Measurements from ENCODE around the gene CCDC183.
"Not testable (repeated sequence)": the region's sequence is repeated elsewhere in the genome, so short reads cannot be mapped to it uniquely, and the experiment has no call there.

The CCDC183 gene

DNA sequence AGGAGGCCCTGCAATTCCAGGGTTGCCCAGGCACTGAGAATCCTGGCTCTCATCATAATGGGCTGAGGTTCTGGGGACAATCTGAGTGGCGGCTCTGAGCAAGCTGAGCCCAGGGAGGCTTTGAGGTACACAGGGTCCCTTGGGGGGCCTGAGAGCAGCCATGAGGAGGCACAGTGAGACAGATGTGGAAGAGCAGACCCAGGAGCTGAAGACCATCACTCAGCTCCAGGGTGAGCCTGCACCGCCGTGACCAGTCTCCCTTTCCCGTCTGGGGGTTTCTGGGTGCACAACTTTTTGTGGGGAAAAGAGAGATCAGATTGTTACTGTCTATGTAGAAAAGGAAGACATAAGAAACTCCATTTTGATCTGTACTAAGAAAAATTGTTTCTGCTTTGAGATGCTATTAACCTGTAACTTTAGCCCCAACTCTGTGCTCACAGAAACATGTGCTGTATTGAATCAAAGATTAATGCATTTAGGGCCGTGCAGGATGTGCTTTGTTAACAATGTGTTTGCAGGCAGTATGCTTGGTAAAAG, at the start of gene CCDC183:
Gene CCDC183, plus strand, starts transcription at position 101 of the 537 bp plus-strand sequence. Its CDS starts 60 bp downstream, at position 161.
- no peak for DNase-seq (ENCODE audit: low read depth in 2 of 2, low spot score in 1 of 2)

DNA sequence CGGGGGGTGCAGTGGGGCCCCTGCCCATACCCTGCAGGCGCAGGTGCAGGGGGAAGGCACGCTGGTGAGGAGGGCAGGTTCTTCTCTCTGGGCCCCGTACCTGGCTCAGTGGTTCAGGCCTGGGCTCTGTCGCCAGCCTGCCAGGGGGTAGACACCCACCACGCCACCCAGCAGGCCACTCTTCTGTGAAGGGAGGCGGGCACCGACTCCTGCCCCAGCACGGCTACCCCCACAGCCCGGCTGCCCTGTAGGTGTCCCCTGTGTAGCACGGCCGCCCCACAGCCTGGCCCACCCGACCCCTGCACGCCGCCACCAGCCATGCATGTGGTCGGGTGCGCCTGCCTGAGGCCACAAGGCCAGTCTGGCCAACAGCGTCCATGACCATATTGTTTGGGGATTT, 49.5 kb upstream of the CCDC183 start:
- DNase-seq (ENCODE audit: low read depth in 2 of 2, low spot score in 1 of 2), result no peak

DNA sequence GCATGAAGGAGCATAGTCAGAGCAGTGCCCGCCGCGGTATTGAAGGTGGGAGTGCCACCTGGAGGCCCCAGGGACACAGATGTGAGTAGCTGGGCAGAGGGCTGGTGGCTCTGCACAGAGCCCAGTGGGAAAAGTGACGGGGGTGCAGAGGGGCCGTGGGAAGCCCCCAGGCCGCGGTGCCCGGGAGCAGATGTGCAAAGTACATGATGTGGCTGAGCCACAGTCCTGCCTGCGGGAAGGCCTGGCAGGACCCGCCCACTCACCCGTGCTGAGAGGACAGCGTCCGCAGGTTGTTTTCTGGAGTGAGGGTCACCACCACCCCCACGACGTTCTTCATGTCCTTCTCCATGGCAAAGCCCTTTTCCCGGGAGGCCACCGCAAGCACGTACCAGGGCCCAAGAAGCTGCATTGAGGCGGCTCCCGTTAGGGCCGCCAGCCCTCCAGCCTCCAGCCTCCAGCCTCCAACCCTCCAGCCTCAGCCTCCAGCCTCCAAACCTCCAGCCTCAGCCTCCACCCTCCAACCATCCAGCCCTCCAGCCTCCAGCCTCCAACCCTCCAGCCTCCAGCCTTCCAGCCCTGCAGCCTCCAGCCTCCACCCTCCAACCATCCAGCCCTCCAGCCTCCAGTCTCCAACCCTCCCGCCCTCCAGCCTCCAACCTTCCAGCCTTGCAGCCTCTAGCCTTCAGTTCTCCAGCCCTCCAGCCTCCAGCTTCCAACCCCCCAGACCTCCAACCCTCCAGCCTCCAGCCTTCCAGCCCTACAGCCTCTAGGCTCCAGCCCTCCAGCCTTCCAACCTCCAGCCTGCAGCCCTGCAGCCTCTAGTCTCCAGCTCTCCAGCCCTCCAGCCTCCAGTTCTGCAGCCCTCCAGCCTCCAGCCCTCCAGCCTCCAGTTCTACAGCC, 48.7 kb upstream of the CCDC183 start:
- no peak for DNase-seq (ENCODE audit: low read depth in 2 of 2, low spot score in 1 of 2)

DNA sequence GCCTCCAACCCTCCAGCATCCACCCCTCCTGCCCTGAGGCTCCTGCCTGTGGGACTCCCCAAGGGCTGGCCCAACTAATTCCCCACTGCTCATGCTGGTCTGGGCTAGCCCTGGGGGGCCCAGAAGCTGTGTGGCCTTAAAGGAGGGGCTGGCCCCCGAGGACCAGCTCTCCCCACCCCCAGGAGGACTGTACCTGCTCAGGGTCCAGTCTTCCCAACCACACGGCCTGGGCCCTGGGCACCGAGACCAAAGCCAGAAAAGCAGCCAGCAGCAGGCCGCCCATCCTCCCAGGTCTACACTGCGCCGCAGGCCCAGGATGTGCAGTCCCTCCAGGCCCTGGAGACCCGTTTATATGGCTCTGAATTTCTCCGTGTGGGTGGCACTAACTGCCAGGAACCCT, 47.9 kb upstream of the CCDC183 start, which contains the start of gene LCN6:
Gene LCN6, minus strand, starts transcription at position 325 of the 400 bp plus-strand sequence. Its CDS starts 42 bp downstream, at position 283.
- no peak for DNase-seq (ENCODE audit: low read depth in 2 of 2, low spot score in 1 of 2)

DNA sequence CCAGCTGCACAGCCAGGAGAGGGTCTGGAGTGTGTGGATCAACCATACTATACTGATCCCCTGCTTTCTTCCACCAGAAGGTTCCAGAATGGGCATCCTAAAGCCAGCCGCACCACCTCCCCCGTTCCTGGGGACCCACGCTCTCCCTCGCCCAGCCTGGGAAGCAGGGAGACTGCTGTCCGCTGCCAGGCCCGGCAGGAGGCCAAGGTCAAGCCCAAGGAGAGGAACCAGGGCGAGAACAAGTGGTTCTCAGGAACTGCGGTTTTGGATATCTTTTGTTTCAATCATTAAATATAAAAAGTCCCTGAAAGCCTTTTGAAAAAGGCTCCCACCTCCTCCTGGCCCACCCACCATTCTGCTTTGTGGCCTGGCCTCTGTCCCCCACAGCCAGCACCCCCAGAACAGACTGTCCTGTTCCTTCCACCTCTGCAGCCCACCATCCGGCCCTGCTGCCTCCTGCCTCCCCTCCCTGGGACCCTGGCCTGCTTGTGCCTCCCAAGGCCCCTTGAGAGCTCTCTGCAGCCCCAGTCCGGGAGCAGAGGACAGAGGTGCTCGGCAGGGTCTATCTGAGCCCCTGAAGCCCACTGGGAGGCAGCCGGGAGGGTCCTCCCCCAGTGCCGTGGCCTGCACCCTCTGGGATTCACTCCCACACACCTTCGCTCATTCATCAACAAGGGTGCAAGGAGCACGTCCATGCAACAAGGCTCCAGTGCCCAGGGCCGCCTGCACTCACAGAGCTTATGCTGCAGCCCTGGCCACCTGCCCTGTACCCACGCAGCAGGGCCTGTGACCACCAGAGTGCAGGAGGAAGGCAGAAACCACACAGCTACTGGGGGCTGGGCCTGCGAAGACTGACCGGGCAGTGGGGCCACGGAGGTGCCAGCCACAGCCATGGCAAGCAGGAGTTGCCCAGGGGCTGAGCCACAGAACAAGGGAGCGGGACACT, 47.2 kb upstream of the CCDC183 start:
- DNase-seq (ENCODE audit: low read depth in 2 of 2, low spot score in 1 of 2), result no peak

DNA sequence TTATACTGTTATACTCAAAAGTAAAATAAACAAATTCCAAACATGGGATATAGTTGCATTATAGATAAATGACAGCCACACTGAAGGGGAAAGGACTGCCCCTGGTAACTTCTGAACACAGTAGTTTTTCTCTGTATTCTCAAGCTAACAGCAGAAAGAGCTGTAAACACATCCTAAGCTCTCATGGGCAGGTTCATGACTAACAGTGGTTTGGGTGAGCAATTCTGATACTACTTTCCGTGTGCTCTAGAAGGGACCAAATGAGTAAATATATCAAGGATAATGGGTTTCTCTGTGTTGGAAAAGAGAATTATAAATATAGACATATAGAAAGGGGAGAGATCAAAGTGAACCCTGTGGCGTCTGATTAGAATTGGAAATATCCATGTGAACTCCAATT, 45.6 kb upstream of the CCDC183 start:
- DNase-seq (ENCODE audit: low read depth in 2 of 2, low spot score in 1 of 2), result no peak

DNA sequence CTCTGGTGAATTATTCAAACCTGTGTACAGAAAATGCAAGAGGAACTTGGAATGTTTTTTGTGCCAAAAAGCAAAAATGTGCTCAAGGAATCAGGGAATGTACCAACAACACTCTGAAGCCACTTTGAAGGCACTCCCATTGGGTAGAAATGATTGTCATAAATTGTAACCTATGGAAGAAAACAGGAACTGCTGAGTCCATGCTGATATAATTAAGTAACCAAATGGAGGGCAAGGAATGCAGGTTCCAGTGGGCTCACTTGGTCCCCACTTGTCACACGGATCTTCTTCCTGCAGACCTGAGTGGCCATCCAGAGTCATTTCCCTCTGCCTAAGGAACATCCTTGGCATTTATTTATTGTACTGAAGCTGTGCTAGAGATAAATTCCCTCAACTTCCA, 44.9 kb upstream of the CCDC183 start:
- DNase-seq (ENCODE audit: low read depth in 2 of 2, low spot score in 1 of 2), result no peak

DNA sequence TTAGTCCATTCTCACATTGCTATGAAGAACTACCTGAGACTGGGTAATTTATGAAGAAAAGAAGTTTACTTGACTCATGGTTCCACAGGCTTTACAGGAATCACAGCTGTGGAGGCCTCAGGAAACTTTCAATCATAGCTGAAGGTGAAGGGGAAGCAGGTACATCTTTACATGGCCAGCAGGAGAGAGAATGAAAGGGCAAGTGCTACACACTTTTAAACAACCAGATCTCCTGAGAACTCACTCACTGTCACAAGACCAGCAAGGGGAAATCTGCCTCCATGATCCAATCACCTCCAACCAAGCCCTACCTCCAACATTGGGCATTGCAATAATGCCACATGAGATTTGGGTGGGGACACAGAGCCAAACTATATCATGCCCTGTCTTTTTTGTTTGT, 44.3 kb upstream of the CCDC183 start:
- no peak for DNase-seq (ENCODE audit: low read depth in 2 of 2, low spot score in 1 of 2)

DNA sequence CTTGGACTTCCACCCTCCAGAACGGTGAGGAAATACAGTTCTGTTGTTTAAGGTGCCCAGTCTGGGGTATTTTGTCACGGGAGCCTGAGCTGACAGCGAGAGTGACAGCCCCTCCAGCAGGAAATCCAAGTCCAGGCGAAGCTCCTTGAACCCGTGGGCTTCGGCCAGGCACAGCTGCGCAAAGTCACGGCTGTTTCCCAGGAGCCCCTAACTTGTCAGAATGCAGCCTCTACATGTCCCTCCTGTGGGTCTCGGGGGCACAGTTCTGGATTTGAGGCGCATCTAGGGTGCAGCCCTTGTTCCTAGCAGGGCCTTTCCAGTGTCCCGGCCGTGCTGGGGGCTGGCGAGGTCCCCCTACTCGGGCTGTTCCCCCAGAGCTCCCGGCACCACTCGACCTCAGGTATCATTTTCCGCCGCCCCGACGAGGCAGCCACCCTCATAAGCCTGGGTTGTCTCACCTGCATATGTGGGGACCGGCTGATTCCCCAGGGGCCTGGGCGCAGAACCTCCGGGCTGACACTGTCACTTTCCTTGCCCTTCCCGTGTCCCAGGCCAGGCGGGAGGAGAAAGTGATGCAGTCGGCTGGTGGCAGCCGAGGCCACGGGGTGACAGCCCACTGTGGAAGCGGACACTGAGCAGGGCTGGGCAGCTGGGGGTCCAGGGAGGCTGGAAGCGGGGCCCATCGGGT, 42.6 kb upstream of the CCDC183 start:
- DNase-seq (ENCODE audit: low read depth in 2 of 2, low spot score in 1 of 2), result no peak

DNA sequence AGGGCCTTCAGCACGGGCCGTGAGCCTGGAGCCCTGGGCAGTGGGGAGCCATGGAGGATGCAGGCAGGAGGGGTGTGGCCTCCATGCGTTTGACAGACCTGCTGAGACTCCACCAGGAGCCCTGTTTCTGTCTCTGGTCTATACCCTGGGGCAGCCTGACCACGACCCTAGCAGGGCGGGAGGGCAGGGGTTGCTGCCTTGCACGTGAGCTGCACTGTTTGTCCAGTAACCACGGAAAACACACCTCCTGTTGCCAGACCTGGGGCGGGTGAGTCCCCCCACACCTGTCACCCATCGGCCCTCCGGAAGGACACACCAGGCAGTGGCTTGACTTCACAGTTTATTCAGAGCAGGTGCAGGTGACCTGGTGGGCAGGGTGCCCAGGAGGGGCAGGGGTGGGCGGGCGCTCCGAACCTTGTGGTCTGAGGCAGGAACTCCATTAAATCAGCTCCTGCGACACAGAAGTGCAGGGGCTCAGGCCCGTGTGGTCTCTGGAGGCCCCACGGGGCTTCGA, 42.0 kb upstream of the CCDC183 start:
- DNase-seq (ENCODE audit: low read depth in 2 of 2, low spot score in 1 of 2), result no peak

DNA sequence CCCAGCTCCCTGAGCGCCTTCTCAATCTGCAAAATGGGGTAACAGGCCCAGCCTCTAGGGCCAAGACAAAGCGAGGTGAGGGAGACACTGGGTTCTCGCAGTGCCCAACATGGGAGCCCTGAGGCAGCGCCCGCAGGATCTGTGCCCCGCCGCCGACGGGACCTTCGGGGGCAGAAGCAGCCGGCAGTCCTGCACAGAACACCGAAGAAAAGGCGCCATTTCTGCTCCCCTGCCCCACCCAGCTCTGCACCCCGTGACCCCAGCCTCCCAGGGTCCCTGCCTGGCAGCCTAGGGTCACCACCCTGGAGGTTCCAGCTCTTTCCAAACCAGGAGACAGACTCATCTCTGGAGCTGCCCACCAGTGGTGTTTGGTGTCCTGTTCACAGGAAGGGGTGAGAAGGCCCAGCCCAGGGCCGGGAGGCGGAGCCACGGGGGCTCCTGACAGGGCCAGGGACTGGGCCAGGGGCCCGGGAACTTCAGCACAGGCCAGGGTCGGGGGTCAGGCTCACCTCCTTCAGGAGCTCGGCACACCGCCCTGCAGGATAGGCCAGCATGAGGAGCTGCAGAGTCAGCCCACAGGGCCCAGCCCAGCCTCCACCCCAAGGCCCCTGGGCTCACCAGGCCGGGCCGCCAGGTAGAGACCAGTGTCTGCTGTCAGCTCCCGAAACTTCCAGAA, 41.4 kb upstream of the CCDC183 start:
- no peak for DNase-seq (ENCODE audit: low read depth in 2 of 2, low spot score in 1 of 2)

DNA sequence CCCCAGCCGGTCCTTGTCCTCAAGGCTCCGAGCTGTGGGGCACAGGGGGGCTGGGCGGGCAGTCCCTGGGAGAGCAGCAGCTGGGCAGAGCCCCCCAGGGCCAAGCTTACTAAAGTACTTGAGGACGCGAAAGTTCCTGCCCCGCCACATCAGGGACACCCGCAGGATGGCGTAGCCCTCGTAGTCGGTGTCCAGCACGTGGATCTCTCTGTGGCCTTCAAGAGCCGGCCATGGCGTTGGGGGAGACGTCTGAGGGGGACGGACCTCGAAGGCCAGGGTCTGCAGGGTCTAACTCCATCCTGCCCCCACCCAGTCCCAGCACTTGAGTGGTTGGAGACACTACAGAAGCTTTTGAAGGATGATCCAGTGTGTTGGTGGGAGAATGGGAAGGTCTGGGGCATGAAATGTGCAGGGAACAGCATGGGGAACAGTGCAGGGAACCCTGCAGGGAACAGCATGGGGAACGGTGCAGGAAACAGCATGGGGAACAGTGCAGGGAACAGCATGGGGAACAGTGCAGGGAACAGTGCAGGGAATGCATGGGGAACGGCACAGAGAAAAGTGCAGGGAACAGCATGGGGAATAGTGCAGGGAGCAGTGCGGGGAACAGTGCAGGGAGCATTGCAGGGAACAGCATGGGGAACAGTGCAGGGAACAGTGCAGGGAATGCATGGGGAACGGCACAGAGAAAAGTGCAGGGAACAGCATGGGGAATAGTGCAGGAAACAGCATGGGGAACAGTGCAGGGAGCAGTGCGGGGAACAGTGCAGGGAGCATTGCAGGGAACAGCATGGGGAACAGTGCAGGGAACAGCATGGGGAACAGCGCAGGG, 40.6 kb upstream of the CCDC183 start:
- DNase-seq (ENCODE audit: low read depth in 2 of 2, low spot score in 1 of 2), result not testable (repeated sequence)

DNA sequence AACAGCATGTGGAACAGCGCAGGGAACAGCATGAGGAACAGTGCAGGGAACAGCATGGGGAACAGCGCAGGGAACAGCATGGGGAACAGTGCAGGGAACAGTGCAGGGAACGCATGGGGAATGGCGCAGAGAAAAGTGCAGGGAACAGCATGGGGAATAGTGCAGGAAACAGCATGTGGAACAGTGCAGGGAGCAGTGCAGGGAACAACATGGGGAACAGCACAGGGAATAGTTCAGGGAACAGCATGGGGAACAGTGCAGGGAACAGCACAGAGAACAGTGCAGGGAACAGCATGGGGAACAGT, 40.1 kb upstream of the CCDC183 start:
- no peak for DNase-seq (ENCODE audit: low read depth in 2 of 2, low spot score in 1 of 2)

DNA sequence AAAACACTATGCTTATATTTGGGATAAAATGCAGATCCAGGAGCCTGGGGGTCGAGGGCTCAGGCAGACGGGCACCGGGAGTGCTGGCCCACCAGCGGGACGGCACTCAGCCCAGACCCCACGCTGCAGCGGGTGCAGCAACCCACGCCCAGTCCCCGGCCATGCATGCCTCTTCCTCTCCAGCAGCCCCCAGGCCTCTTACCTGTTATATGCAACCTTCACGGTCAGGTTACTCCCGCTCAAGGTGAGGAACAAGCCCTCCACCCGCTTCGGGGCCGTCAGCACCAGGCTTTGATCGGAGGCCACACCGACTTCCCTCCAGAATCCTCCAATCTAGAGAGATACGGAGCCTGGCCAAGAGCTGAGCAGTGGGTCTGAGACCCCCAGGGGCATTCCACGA, 39.3 kb upstream of the CCDC183 start:
- no peak for DNase-seq (ENCODE audit: low read depth in 2 of 2, low spot score in 1 of 2)

DNA sequence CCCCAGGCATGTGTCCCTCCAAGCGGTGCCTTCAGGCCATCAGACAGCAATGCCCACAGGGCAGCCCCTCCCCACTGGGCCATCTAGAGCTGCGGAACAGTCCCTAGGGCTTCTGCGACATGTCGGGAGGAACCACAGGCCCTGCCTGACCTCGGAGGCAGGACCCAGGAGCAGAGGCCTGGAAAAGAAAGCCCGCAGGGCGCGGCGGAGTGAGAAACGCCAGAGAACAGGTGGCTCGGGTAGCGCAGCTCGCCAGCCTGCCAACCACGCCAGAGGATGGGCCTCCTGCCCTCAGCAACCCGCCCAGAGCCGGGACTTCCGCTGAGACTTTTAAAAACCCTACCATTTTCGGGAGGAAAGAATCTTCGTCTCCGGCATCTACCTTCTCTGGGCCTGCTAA, 38.8 kb upstream of the CCDC183 start:
- no peak for DNase-seq (ENCODE audit: low read depth in 2 of 2, low spot score in 1 of 2)

DNA sequence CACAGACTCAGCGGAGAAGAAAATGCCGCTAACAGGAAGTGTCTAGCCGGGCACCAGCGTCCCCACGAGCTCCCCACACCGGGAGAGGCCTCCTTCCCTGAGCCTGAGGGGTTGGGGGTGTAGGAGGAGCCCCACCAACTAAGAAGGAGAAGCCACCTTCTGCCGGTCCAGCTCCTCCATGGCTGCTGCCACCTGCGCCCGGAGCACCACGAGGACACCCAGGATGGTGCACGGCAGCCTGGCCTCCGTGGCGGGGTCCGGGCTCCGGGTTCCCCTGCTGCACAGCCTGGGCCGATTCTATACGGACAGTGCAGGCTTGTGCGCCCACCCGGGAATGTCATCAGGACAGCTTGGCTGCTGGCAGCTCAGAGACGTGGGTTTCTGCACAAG, 38.4 kb upstream of the CCDC183 start:
- DNase-seq (ENCODE audit: low read depth in 2 of 2, low spot score in 1 of 2), result no peak

DNA sequence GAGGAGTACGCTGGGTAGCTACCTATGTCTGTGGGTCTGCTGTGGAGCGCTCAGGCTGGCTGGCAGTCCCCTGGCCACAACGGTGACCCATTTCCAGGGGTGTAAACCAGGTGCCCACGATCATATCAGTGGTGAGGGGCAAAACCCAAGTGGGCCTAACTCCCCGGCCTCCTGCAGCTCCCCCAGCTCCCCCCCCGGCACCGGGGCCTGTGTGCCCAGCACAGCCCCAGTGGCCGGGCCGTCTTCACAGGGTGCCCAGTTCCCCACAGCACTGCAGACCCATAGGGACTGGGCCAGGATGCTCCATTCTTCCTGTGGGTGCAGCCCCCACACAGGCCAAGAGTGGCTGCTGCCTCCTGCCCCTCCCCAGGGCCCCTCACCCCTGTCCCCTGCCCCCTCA, 37.1 kb upstream of the CCDC183 start:
- DNase-seq (ENCODE audit: low read depth in 2 of 2, low spot score in 1 of 2), result no peak

DNA sequence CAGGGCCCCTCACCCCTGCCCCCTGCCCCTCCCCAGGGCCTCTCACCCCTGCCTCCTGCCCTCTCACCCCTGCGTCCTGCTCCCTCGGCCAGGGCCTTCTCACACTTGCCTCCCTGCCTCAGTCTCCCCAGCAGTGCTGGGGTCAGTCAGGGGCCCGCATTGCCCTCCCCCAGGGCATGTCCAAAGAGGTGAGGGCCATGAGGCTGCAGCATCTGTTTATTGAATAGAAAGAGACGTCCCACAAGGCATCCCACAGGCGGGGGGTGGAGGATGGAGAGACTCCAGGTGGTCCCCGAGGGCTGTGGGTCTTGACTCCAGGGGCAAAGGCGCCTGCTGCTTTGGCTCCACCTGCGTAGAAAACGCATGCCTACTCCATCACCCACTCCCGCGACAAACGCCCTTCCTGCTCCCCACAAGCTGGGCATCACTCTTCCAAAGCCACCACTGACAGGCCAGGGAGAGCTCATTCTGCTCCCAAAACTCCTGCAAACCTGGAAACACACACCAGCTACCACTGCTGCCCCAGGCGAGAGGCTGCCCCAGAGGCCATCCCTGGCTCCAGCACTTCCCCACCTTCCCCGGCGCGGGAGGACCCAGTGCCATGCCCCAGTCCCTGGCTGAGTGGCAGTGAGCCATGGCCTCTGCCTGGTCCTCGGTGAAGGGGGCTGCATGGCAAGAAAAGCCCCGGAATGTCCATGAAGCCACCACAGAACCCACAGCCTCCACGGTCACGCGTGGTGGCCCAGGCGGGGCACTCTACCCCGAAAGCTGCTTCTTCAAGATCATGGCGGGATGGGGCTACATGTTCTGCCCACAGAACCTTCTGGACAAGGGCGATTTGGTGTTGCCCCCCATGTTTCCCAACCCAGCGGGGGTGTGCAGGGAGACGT, 36.5 kb upstream of the CCDC183 start:
- DNase-seq (ENCODE audit: low read depth in 2 of 2, low spot score in 1 of 2), result no peak

DNA sequence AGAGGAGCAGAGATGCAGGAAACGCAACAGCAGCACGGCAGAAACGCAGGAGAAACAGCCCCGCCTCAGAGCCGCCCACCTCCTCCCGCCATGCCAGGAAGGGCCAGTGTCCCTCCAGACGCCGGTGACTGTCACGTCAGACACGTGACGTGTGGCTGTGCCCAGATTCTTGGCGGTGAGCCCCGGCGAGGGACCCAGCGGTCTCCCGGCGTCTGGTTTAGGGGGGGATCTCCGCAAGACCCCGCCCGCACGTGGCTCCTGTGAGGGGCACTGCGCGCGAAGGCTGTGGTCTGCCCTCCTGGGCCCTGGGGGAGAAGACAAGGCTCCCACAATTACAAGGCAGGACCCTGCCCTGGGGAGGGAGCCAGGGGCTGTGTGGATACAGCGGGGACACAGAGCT, 35.7 kb upstream of the CCDC183 start:
- DNase-seq (ENCODE audit: low read depth in 2 of 2, low spot score in 1 of 2), result no peak

Data from stimulated activated CD8-positive, alpha-beta memory T cell treated with anti-CD3 and anti-CD28 coated beads, Interleukin-4, amount 100 ng/mL, for 4 hours (primary cell).